ENCODE data around the gene S100A2. TPM values are rescaled to one million over a fixed set of nuclear protein-coding genes. Genes with fewer than 3 reads are reported as not detected.

S100A2 gene
- total RNA-seq, 4 donors from 2014 or later = 127 to 519 (median 267) TPM

- TF ChIP-seq POLR2A (IDR thresholded peaks at IDR 0.05) (no peak), CTCF (IDR thresholded peaks at IDR 0.05) (no peak), POLR2AphosphoS5 (IDR thresholded peaks at IDR 0.05) (no peak), EP300 (IDR thresholded peaks at IDR 0.05) (no peak)
- no peak overlapping the region for H3K4me3 ChIP-seq
- no peak overlapping the region for H3K27ac ChIP-seq
- no peaks in the 10 kb centered on the region for H3K9me3 ChIP-seq
- 86% methylated on average over 3 of the region's 3 CpGs for WGBS
- H3K36me3 ChIP-seq = no peaks in the 10 kb centered on the region
- no peak for DNase-seq (ENCODE audit: low spot score in 2 of 2)
- no peaks in the 10 kb centered on the region for H3K27me3 ChIP-seq
- H3K4me1 ChIP-seq = peaks cover 23% of the 10 kb centered on the region
Measured at GRCh38 chr1:153557877-153558276, 7.8 kb downstream of the S100A2 start.

- Histone ChIP-seq H3K36me3 (no peaks in the 10 kb centered on the region), H3K4me3 (no peak overlapping the region), H3K27ac (no peak overlapping the region), H3K27me3 (no peaks in the 10 kb centered on the region), H3K4me1 (peaks cover 33% of the 10 kb centered on the region), H3K9me3 (no peaks in the 10 kb centered on the region)
- DNase-seq (ENCODE audit: low spot score in 2 of 2) = no peak
- 93% methylated on average over 1 of the region's 1 CpG for WGBS
- no peak for TF ChIP-seq CTCF (IDR thresholded peaks at IDR 0.05)
- TF ChIP-seq EP300 (IDR thresholded peaks at IDR 0.05) = no peak
- no peak for TF ChIP-seq POLR2A (IDR thresholded peaks at IDR 0.05)
- no peak for TF ChIP-seq POLR2AphosphoS5 (IDR thresholded peaks at IDR 0.05)
Measured at GRCh38 chr1:153556348-153556747, 9.3 kb downstream of the S100A2 start.

GRCh38 chr1:153553830-153554541 lies 11.7 kb downstream of the S100A2 start:
- Histone ChIP-seq H3K36me3 (no peaks in the 10 kb centered on the region), H3K27ac (peak overlapping the region; percentile 25), H3K27me3 (no peaks in the 10 kb centered on the region), H3K9me3 (no peaks in the 10 kb centered on the region), H3K4me1 (peaks cover 56% of the 10 kb centered on the region), H3K4me3 (no peak overlapping the region)
- TF ChIP-seq POLR2A (IDR thresholded peaks at IDR 0.05) (no peak), POLR2AphosphoS5 (IDR thresholded peaks at IDR 0.05) (no peak), CTCF (IDR thresholded peaks at IDR 0.05) (no peak), EP300 (IDR thresholded peaks at IDR 0.05) (no peak)
- 17% methylated on average over 2 of the region's 2 CpGs for WGBS
- no peak for DNase-seq (ENCODE audit: low spot score in 2 of 2)

GRCh38 chr1:153553096-153553495 lies 12.5 kb downstream of the S100A2 start:
- Histone ChIP-seq H3K36me3 (no peaks in the 10 kb centered on the region), H3K27me3 (no peaks in the 10 kb centered on the region), H3K27ac (peak overlapping the region; percentile 25), H3K4me1 (peaks cover 65% of the 10 kb centered on the region), H3K9me3 (no peaks in the 10 kb centered on the region), H3K4me3 (no peak overlapping the region)
- TF ChIP-seq POLR2AphosphoS5 (IDR thresholded peaks at IDR 0.05) (no peak), POLR2A (IDR thresholded peaks at IDR 0.05) (no peak), CTCF (IDR thresholded peaks at IDR 0.05) (no peak), EP300 (IDR thresholded peaks at IDR 0.05) (no peak)
- DNase-seq (ENCODE audit: low spot score in 2 of 2) = no peak
- 74% methylated on average over 12 of the region's 12 CpGs for WGBS

GRCh38 chr1:153552335-153552734 lies 13.3 kb downstream of the S100A2 start:
- Histone ChIP-seq H3K4me1 (peaks cover 73% of the 10 kb centered on the region), H3K4me3 (no peak overlapping the region), H3K9me3 (no peaks in the 10 kb centered on the region), H3K27me3 (no peaks in the 10 kb centered on the region), H3K36me3 (no peaks in the 10 kb centered on the region), H3K27ac (no peak overlapping the region)
- TF ChIP-seq EP300 (IDR thresholded peaks at IDR 0.05) = no peak
- TF ChIP-seq POLR2AphosphoS5 (IDR thresholded peaks at IDR 0.05) = no peak
- no peak for TF ChIP-seq CTCF (IDR thresholded peaks at IDR 0.05)
- 83% methylated on average over 8 of the region's 8 CpGs for WGBS
- no peak for DNase-seq (ENCODE audit: low spot score in 2 of 2)
